NCI-H2029 (cell line): ENCODE measurements around the gene FHOD3.

Experiments used
- DNase-seq: peaks from one replicate; lab custom pipeline; 2025; lab: John Stamatoyannopoulos, UW

Gene FHOD3

GRCh38 chr18:36476433-36476832, 178.9 kb downstream of the FHOD3 start:
- DNase-seq = no peak

GRCh38 chr18:36477776-36478175, 180.3 kb downstream of the FHOD3 start:
- no peak for DNase-seq

DNA sequence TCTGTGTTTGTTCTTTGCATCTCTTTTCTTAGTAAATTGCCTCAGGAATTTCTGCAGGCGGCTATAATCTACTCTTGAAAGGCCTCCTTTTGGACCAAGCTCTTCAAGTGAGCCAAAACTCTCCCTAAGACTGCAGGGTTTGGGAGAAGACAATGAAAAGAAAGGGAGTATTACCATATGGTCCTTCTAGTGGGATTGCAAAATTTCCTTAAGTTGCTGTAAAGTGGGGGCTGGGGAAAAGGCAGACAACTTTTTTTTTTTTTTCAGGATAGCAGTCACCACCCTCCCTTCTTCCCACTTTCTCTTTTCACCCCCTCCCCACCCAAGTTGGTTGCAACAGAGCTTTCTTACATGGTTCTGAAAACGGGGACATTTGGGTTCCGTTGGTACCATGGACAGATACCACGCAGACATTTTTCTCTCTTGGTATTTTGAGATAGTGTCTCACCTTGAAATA, 183.7 kb downstream of the FHOD3 start:
- no peak for DNase-seq

DNA sequence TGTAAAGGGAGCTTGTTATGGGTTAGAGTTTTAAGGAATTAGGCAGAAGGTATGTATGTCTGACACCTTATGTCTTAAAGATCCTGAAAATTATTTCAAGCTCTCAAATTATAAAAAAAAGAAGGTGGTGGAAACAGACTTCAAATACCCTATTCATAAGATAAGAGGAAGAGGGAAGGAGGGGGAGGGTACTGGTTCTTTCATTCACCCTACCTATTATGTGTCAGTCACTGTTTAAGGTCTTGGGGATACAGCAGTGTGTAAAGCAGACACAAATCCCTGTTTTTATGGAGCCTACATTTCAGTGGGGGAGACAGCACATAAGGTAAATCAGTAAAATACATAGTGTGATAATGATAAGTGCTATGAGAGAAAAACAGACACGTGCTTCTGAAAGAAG, 184.4 kb downstream of the FHOD3 start:
- DNase-seq = no peak

DNA sequence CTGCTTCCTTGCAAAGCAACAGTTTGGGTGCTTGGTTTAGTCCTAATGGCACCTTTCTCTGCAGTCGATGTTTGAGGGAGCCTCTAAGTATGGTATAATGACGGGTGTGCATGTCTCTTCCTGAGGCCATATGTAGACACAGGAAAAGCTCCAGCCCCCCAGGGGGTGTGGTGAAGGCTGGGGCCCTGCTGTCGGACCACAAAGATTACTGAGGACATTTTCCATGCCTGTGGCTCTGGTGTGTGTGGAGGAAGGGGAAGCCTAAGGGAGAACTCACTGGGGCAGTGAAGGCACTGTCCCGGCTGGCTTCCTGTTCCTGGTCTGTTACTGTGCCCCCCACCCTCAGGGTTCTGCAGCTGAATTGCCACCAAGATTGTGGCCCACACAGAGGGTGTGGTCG, 187.1 kb downstream of the FHOD3 start:
- no peak for DNase-seq

GRCh38 chr18:36485772-36486171, 188.3 kb downstream of the FHOD3 start:
- no peak for DNase-seq

- no peak for DNase-seq
Observed at GRCh38 chr18:36488131-36488530, 190.6 kb downstream of the FHOD3 start.

- DNase-seq = no peak
Observed at GRCh38 chr18:36490897-36491296, 193.4 kb downstream of the FHOD3 start.

- no peak for DNase-seq
Observed at GRCh38 chr18:36492604-36493329, 195.3 kb downstream of the FHOD3 start.

- DNase-seq = peak; percentile 1
Observed at GRCh38 chr18:36493349-36494159, 196.0 kb downstream of the FHOD3 start.

DNA sequence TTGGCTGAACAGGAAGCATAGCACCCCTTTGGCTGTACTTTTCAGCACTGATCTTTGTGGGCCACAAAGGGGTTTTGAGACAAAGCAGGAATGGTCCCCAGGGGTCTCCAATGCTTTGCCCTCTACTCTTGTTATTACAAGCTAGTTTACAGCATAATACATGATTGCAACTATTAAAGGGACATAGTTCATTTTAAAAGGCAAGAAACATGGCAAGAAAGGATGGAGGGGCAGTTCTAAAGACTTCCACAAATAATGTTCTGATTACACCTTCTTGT, 196.6 kb downstream of the FHOD3 start:
- no peak for DNase-seq

GRCh38 chr18:36496022-36496421, 198.5 kb downstream of the FHOD3 start:
- DNase-seq = no peak

- no peak for DNase-seq
Observed at GRCh38 chr18:36499938-36500337, 202.4 kb downstream of the FHOD3 start.

DNA sequence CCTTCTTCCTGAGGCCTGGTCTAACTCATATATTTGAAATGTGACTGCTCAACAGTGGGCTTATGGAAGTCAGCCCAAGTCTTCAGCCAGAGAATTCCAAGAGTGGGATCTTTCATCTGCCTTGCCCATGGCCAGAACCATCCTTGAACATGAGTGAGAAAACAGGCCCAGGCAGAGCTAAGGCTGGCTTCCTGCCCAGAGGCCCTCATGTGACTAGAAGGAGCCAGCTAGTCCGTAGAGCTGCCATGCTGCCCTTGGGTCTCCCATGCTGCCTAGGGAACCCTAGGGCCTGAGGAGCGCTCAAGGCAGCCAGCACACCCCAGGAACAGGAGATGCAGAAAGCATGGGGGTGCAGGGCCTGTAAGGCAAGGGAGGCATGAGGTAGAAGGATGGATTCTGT, 203.6 kb downstream of the FHOD3 start:
- no peak for DNase-seq

- no peak for DNase-seq
Observed at GRCh38 chr18:36503477-36503876, 206.0 kb downstream of the FHOD3 start.

GRCh38 chr18:36504928-36505327, 207.4 kb downstream of the FHOD3 start:
- no peak for DNase-seq

DNA sequence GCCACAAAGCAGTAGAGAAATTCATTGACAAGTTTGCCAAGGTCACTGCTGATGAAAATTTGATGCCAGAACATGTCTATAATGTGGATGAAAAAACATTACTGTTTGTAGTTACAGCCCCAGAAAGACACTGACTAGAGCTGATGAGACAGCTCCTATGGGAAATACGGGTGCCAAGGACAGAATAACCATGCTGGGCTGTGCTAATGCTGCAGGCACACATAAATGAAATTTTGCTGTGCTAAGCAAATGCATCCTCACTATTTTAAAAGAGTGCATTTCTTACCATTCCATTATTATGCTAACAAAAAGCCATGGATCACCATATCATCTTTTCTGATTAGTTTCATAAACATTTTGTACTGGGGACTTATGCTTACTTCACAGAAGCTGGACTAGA, 208.2 kb downstream of the FHOD3 start:
- no peak for DNase-seq

GRCh38 chr18:36509646-36510197, 212.2 kb downstream of the FHOD3 start:
- no peak for DNase-seq

DNA sequence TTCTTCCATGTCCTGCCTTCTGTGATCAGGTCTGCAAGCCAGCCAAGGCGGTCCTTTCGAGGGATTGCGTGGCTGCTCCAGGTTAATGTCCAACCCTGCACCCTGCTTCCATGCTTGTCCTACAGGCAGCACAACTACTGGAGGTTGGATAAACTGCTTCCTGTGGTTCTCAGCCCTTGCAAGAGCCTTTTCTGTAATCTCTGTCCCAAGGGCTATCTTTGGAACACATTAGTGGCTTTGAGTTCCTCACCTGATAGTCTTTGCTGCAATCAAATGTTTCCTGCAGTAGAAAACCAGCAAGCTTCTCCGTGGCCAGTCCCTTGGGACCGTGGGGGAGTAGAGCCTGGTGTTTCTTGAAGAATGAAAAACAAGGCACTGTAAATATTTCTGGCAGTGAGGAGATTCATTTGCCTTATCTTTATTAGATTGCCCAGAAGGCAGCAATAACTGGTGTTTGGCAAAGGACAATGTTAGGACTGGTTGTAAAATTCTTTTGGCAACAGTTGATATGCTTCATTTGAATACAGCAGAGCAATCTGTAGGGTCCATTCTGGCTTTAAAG, 214.4 kb downstream of the FHOD3 start:
- no peak for DNase-seq

DNA sequence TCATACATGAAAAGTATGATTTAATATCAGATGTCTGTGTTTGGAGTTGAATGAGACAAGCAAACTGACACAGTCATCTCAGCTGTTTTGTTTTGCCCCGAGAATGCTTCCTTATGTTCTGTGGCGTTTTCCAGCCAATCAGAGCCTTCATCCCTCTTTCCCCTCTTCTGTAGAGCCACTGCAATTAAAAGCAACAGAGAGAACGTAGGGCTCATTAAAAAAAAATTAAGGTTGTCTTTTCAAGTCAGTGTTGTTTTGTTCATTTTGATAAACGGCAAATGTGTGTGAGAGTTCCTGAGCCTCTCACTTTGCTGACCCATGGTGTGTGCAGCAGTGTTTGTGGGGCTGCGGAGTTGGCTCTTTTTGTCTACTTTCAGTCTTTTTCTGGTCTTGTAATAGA, 216.0 kb downstream of the FHOD3 start:
- no peak for DNase-seq

- no peak for DNase-seq
Observed at GRCh38 chr18:36514778-36515177, 217.3 kb downstream of the FHOD3 start.

DNA sequence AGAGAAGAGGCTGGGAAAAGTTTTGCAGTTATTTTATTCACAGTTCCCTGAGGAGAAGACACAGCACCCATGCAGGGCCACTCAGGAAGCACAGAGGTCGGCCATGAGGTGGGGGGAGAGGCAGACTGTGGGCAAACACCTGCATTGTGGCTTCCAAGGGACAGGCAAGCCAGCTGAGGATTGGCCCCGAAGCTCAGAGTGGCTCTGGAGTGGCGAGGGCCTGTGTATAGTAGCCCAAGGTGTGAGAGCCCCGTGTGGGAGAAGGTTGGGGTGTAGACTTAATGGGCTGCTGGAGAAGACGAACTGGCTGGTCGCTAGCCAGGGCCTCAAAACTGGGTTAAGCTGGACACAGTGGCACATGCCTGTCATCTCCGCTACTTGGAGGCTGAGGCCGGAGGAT, 218.7 kb downstream of the FHOD3 start:
- DNase-seq = no peak

- no peak for DNase-seq
Observed at GRCh38 chr18:36516726-36517125, 219.2 kb downstream of the FHOD3 start.
